ENCODE results near the gene CTRB2.

Gene CTRB2

GRCh38 chr16:75250809-75251279 lies 43.9 kb upstream of the CTRB2 start:
- H3K27me3 ChIP-seq (replicated peaks in 2 of 5; ENCODE audit: control insufficient read depth in 4 of 5, insufficient read depth in 5 of 5, low read length in 4 of 5): peaks cover 11 to 95% (median 38%) of the 10 kb centered on the region in 5 experiments
- H3K27ac ChIP-seq (ENCODE audit: insufficient read depth in 1 of 2, low read depth in 1 of 2, low read length in 2 of 2, poor library complexity in 1 of 2, severe bottlenecking in 2 of 2): no peak overlapping the region
- H3K4me1 ChIP-seq (ENCODE audit: control extremely low read depth in 1 of 4, control insufficient read depth in 4 of 4, insufficient read depth in 4 of 4, low read length in 3 of 4): peaks cover 0 to 18% (median 15%) of the 10 kb centered on the region in 4 experiments
- DNase-seq: peak in 2 of 3 donors; percentile 28 to 35
- peak overlapping the region in 4 of 7 experiments; percentile 25 to 54 (median 36) for H3K4me3 ChIP-seq (ENCODE audit: control insufficient read depth in 1 of 7, extremely low read depth in 1 of 7, insufficient read depth in 4 of 7, low read depth in 2 of 7, low read length in 6 of 7)
- 0% methylated on average over 49 of the region's 59 CpGs for WGBS (ENCODE audit: insufficient coverage)
- H3K9me3 ChIP-seq (ENCODE audit: control extremely low read depth in 1 of 5, control insufficient read depth in 4 of 5, insufficient read depth in 2 of 5, low read depth in 1 of 5, low read length in 4 of 5): no peaks in the 10 kb centered on the region
- ChIA-PET CTCF (interaction anchor here (1.8 kb wide), 1 partner anchor 17 kb away, joined by 9 read pairs; no protein-coding TSS in a partner anchor), POLR2A (no interaction called here)
- no peaks in the 10 kb centered on the region for H3K36me3 ChIP-seq (ENCODE audit: control insufficient read depth in 4 of 4, insufficient read depth in 4 of 4, low read length in 3 of 4)

DNA sequence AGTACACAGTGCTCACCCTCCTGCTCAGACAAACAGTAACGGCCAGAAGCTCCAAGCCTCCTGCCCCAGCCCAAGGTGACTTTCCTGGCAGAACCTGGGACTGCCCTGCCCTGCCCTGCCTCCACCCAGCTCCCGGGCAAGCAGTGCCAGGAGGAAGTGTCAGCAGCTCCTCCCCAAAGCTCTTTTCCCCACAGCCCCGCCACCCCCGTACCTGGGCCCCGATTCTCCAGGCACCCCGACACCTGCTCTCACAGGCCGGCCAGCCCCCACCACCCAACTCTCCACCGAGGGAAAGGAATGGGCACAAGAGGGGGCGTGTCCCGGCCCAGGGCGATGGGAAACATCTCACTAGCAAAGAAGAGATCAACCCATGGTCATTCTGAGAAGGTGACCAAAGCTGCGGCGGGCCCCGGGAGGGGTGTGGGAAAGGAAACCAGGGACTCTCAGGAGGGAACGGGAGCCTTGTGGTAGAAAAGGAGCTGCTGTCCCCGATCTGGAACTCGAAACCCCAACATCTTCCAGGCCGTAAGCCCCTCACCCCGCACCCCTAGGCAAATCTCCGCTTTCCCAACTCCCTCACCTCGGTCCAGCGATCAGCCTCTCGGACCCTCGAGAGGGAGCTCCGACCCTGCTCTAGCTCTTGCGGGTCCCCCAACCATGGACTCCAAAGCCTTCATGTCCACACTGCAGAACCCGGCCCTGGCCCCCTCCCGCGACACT lies 43.3 kb upstream of the CTRB2 start:
- ChIA-PET CTCF (interaction anchor here (1.8 kb wide), 1 partner anchor 17 kb away, joined by 9 read pairs; no protein-coding TSS in a partner anchor), POLR2A (interaction anchor here (0.8 kb wide), 1 partner anchor 17 kb away, joined by 3 read pairs; no protein-coding TSS in a partner anchor)
- Histone ChIP-seq H3K9me3 (ENCODE audit: control extremely low read depth in 1 of 5, control insufficient read depth in 4 of 5, insufficient read depth in 2 of 5, low read depth in 1 of 5, low read length in 4 of 5) (no peaks in the 10 kb centered on the region), H3K36me3 (ENCODE audit: control insufficient read depth in 4 of 4, insufficient read depth in 4 of 4, low read length in 3 of 4) (no peaks in the 10 kb centered on the region), H3K27me3 (replicated peaks in 2 of 5; ENCODE audit: control insufficient read depth in 4 of 5, insufficient read depth in 5 of 5, low read length in 4 of 5) (peaks cover 9 to 98% (median 38%) of the 10 kb centered on the region in 5 experiments), H3K4me3 (ENCODE audit: control insufficient read depth in 1 of 7, extremely low read depth in 1 of 7, insufficient read depth in 4 of 7, low read depth in 2 of 7, low read length in 6 of 7) (peak overlapping the region in 3 of 7 experiments; percentile 25 to 54 (median 36)), H3K4me1 (ENCODE audit: control extremely low read depth in 1 of 4, control insufficient read depth in 4 of 4, insufficient read depth in 4 of 4, low read length in 3 of 4) (peaks cover 0 to 18% (median 15%) of the 10 kb centered on the region in 4 experiments), H3K27ac (ENCODE audit: insufficient read depth in 1 of 2, low read depth in 1 of 2, low read length in 2 of 2, poor library complexity in 1 of 2, severe bottlenecking in 2 of 2) (no peak overlapping the region)
- 3% methylated on average over 20 of the region's 29 CpGs for WGBS (ENCODE audit: insufficient coverage)
- no peak for DNase-seq

DNA sequence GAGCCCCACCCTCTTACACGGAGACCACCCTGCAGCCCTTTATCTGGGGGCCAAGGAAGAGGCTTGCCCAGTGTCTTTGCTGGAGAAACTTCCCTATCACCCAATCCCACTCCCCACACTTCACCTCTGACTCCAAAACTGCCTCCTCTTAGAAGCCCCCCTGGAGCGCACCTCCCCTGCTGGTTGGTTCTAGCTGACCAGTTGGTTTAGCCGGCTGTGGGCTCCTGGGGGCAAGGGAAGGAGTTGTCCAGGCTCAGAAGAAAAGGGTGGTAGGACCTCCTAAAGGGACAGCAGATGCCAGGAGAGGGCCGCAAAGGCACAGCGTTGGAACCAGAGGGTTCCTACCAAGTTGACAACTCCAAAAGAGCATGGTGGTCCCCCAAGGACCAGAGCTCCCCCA lies 42.5 kb upstream of the CTRB2 start:
- ChIA-PET CTCF (interaction anchor here (1.8 kb wide), 1 partner anchor 16 kb away, joined by 9 read pairs; no protein-coding TSS in a partner anchor), POLR2A (no interaction called here)
- Histone ChIP-seq H3K4me3 (ENCODE audit: control insufficient read depth in 1 of 7, extremely low read depth in 1 of 7, insufficient read depth in 4 of 7, low read depth in 2 of 7, low read length in 6 of 7) (no peak overlapping the region), H3K27me3 (replicated peaks in 2 of 5; ENCODE audit: control insufficient read depth in 4 of 5, insufficient read depth in 5 of 5, low read length in 4 of 5) (peaks cover under 1 to 97% (median 35%) of the 10 kb centered on the region in 5 experiments), H3K36me3 (ENCODE audit: control insufficient read depth in 4 of 4, insufficient read depth in 4 of 4, low read length in 3 of 4) (no peaks in the 10 kb centered on the region), H3K4me1 (ENCODE audit: control extremely low read depth in 1 of 4, control insufficient read depth in 4 of 4, insufficient read depth in 4 of 4, low read length in 3 of 4) (peaks cover 0 to 15% (median 13%) of the 10 kb centered on the region in 4 experiments), H3K9me3 (ENCODE audit: control extremely low read depth in 1 of 5, control insufficient read depth in 4 of 5, insufficient read depth in 2 of 5, low read depth in 1 of 5, low read length in 4 of 5) (no peaks in the 10 kb centered on the region), H3K27ac (ENCODE audit: insufficient read depth in 1 of 2, low read depth in 1 of 2, low read length in 2 of 2, poor library complexity in 1 of 2, severe bottlenecking in 2 of 2) (no peak overlapping the region)
- WGBS (ENCODE audit: insufficient coverage): 89% methylated on average over 3 of the region's 5 CpGs
- no peak for DNase-seq

DNA sequence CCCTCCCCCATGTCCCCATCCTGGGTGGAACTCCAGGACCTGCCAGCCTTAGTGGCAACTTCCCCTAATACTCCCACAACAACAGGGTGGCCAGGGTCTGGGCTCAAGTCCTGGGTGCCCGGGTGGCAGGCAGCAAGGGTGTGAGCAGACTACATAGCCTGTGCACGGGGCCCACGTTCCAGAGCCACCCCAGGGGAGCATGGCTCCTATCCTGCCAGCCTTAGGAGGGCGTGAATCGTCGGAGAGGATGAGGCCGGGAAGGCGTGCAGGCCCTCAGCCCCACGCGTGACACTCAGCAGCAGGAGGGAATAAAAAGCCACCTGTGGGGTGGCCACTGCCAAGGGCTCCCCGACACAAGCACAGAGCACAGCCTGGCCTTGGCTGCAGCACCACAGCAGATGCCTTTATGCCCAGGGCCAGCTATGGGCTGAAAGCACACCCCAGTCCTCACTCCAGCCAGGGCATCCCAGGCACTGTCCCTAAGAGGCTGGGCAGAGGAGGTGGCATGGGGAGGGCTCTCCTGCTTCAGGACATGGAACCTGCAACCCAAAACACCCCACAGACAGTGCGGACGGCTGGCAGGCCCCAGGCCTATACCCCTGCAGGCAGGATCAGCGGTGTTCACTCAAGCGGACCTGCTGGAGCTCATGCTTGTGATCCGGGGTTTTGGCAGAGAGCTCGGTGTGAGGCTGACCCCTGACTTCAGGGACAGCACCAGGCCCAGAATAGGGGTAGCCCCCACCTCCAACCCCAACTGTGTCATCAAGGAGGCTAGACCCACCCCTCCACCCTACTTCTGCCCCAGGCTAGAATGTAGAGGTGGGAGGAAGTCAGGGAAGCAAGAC lies 41.8 kb upstream of the CTRB2 start:
- no peak overlapping the region for H3K27ac ChIP-seq (ENCODE audit: insufficient read depth in 1 of 2, low read depth in 1 of 2, low read length in 2 of 2, poor library complexity in 1 of 2, severe bottlenecking in 2 of 2)
- no peaks in the 10 kb centered on the region for H3K36me3 ChIP-seq (ENCODE audit: control insufficient read depth in 4 of 4, insufficient read depth in 4 of 4, low read length in 3 of 4)
- H3K27me3 ChIP-seq (replicated peaks in 2 of 5; ENCODE audit: control insufficient read depth in 4 of 5, insufficient read depth in 5 of 5, low read length in 4 of 5): peaks cover 0 to 97% (median 30%) of the 10 kb centered on the region in 5 experiments

GRCh38 chr16:75248142-75248535 lies 41.2 kb upstream of the CTRB2 start:
- H3K27ac ChIP-seq (ENCODE audit: insufficient read depth in 1 of 2, low read depth in 1 of 2, low read length in 2 of 2, poor library complexity in 1 of 2, severe bottlenecking in 2 of 2): no peak overlapping the region
- peaks cover 0 to 97% (median 33%) of the 10 kb centered on the region in 5 experiments for H3K27me3 ChIP-seq (replicated peaks in 2 of 5; ENCODE audit: control insufficient read depth in 4 of 5, insufficient read depth in 5 of 5, low read length in 4 of 5)
- CTCF ChIA-PET: interaction anchor here (1.0 to 2.2 kb wide), 2 partner anchors 15 to 131 kb away, joined by 3 to 9 read pairs; no protein-coding TSS in a partner anchor
- H3K4me1 ChIP-seq (ENCODE audit: control extremely low read depth in 1 of 4, control insufficient read depth in 4 of 4, insufficient read depth in 4 of 4, low read length in 3 of 4): peaks cover 0 to 15% (median 13%) of the 10 kb centered on the region in 4 experiments
- H3K36me3 ChIP-seq (ENCODE audit: control insufficient read depth in 4 of 4, insufficient read depth in 4 of 4, low read length in 3 of 4): no peaks in the 10 kb centered on the region
- H3K9me3 ChIP-seq (ENCODE audit: control extremely low read depth in 1 of 5, control insufficient read depth in 4 of 5, insufficient read depth in 2 of 5, low read depth in 1 of 5, low read length in 4 of 5): no peaks in the 10 kb centered on the region
- POLR2A ChIA-PET: interaction anchor here (0.6 kb wide), 1 partner anchor 31 kb away, joined by 4 read pairs; no protein-coding TSS in a partner anchor
- no peak overlapping the region for H3K4me3 ChIP-seq (ENCODE audit: control insufficient read depth in 1 of 7, extremely low read depth in 1 of 7, insufficient read depth in 4 of 7, low read depth in 2 of 7, low read length in 6 of 7)
- no peak for DNase-seq
- WGBS (ENCODE audit: insufficient coverage): 71% methylated on average over 11 of the region's 13 CpGs

More for the DNA sequence above, 41.8 kb upstream of the CTRB2 start:
- H3K4me1 ChIP-seq (ENCODE audit: control extremely low read depth in 1 of 4, control insufficient read depth in 4 of 4, insufficient read depth in 4 of 4, low read length in 3 of 4): peaks cover 0 to 15% (median 13%) of the 10 kb centered on the region in 4 experiments
- no peaks in the 10 kb centered on the region for H3K9me3 ChIP-seq (ENCODE audit: control extremely low read depth in 1 of 5, control insufficient read depth in 4 of 5, insufficient read depth in 2 of 5, low read depth in 1 of 5, low read length in 4 of 5)
- POLR2A ChIA-PET: interaction anchor here (0.6 kb wide), 1 partner anchor 31 kb away, joined by 4 read pairs; no protein-coding TSS in a partner anchor
- WGBS (ENCODE audit: insufficient coverage): 93% methylated on average over 16 of the region's 17 CpGs
- no peak for DNase-seq
- no peak overlapping the region for H3K4me3 ChIP-seq (ENCODE audit: control insufficient read depth in 1 of 7, extremely low read depth in 1 of 7, insufficient read depth in 4 of 7, low read depth in 2 of 7, low read length in 6 of 7)
- CTCF ChIA-PET: interaction anchor here (1.8 to 2.2 kb wide), 2 partner anchors 15 kb away, joined by 9 read pairs; no protein-coding TSS in a partner anchor

DNA sequence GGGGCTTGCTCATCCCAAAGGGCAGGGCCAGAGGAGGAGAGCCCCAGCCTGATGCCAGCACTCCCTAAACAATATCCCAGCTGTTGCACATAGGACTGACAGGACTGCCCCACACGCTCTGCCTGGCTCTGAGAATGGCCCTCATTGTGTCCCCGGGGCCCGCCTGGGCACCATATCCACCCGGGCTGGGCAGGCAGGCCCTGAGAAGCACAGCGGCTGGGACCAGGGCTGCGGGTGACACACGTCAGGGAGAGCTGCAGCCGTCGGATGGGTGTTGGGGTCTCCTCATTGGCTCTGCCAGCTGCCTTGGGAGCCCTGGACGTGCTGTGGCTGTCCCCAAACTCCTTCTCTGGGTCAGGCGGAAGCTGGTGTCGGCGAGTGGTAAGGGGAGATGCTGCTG lies 40.3 kb upstream of the CTRB2 start:
- Histone ChIP-seq H3K36me3 (ENCODE audit: control insufficient read depth in 4 of 4, insufficient read depth in 4 of 4, low read length in 3 of 4) (no peaks in the 10 kb centered on the region), H3K4me1 (ENCODE audit: control extremely low read depth in 1 of 4, control insufficient read depth in 4 of 4, insufficient read depth in 4 of 4, low read length in 3 of 4) (peaks cover 0 to 15% (median 13%) of the 10 kb centered on the region in 4 experiments), H3K9me3 (ENCODE audit: control extremely low read depth in 1 of 5, control insufficient read depth in 4 of 5, insufficient read depth in 2 of 5, low read depth in 1 of 5, low read length in 4 of 5) (no peaks in the 10 kb centered on the region), H3K4me3 (ENCODE audit: control insufficient read depth in 1 of 7, extremely low read depth in 1 of 7, insufficient read depth in 4 of 7, low read depth in 2 of 7, low read length in 6 of 7) (no peak overlapping the region), H3K27me3 (replicated peaks in 2 of 5; ENCODE audit: control insufficient read depth in 4 of 5, insufficient read depth in 5 of 5, low read length in 4 of 5) (peaks cover 0 to 97% (median 27%) of the 10 kb centered on the region in 5 experiments), H3K27ac (ENCODE audit: insufficient read depth in 1 of 2, low read depth in 1 of 2, low read length in 2 of 2, poor library complexity in 1 of 2, severe bottlenecking in 2 of 2) (no peak overlapping the region)
- CTCF ChIA-PET: interaction anchor here (1.0 to 2.2 kb wide), 2 partner anchors 14 to 132 kb away, joined by 3 to 9 read pairs; no protein-coding TSS in a partner anchor
- POLR2A ChIA-PET: no interaction called here
- WGBS (ENCODE audit: insufficient coverage): 97% methylated on average over 13 of the region's 13 CpGs
- DNase-seq: no peak

Data from common myeloid progenitor, CD34-positive (primary cell).